ENCODE data around the gene IRX2.

DNA sequence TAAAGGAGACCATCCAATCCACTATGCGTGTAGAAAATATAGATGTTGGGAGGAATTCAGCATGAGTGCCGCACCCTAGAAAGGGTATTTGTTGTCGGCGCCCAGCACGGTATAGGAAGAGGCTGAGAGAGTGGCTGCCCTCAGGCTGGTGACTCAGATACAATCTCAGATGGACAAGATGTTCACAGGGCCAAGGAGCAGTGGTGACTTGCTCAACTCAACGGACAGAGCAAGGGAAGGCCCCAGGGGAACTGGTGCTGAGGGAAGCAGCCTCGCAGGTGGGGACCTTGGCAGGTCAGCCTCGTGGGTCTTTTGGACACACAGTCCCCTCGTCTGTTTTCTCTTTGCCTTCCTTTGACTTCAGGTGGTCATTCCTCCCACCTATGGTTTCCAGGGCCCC lies 28.0 kb upstream of the IRX2 start:
- TF ChIP-seq FOS (IDR thresholded peaks at IDR 0.05; ENCODE audit: borderline replicate concordance, extremely low read depth, insufficient read length) = no peak
- no peak for TF ChIP-seq SP1 (IDR thresholded peaks at IDR 0.05; ENCODE audit: low read depth, low read length)
- no peak for TF ChIP-seq SUPT20H (IDR thresholded peaks at IDR 0.05; ENCODE audit: borderline replicate concordance, control insufficient read depth, low read depth, low read length)
- TF ChIP-seq, protein P1, sequence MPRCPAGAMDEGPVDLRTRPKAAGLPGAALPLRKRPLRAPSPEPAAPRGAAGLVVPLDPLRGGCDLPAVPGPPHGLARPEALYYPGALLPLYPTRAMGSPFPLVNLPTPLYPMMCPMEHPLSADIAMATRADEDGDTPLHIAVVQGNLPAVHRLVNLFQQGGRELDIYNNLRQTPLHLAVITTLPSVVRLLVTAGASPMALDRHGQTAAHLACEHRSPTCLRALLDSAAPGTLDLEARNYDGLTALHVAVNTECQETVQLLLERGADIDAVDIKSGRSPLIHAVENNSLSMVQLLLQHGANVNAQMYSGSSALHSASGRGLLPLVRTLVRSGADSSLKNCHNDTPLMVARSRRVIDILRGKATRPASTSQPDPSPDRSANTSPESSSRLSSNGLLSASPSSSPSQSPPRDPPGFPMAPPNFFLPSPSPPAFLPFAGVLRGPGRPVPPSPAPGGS (IDR thresholded peaks at IDR 0.05; ENCODE audit: borderline replicate concordance, insufficient read depth, low read depth, low read length, poor library complexity, severe bottlenecking) = no peak
- no peak for TF ChIP-seq CHD4 (IDR thresholded peaks at IDR 0.05)
- TF ChIP-seq, protein P2, sequence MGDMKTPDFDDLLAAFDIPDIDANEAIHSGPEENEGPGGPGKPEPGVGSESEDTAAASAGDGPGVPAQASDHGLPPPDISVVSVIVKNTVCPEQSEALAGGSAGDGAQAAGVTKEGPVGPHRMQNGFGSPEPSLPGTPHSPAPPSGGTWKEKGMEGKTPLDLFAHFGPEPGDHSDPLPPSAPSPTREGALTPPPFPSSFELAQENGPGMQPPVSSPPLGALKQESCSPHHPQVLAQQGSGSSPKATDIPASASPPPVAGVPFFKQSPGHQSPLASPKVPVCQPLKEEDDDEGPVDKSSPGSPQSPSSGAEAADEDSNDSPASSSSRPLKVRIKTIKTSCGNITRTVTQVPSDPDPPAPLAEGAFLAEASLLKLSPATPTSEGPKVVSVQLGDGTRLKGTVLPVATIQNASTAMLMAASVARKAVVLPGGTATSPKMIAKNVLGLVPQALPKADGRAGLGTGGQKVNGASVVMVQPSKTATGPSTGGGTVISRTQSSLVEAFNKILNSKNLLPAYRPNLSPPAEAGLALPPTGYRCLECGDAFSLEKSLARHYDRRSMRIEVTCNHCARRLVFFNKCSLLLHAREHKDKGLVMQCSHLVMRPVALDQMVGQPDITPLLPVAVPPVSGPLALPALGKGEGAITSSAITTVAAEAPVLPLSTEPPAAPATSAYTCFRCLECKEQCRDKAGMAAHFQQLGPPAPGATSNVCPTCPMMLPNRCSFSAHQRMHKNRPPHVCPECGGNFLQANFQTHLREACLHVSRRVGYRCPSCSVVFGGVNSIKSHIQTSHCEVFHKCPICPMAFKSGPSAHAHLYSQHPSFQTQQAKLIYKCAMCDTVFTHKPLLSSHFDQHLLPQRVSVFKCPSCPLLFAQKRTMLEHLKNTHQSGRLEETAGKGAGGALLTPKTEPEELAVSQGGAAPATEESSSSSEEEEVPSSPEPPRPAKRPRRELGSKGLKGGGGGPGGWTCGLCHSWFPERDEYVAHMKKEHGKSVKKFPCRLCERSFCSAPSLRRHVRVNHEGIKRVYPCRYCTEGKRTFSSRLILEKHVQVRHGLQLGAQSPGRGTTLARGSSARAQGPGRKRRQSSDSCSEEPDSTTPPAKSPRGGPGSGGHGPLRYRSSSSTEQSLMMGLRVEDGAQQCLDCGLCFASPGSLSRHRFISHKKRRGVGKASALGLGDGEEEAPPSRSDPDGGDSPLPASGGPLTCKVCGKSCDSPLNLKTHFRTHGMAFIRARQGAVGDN (IDR thresholded peaks at IDR 0.05) = no peak
- no peak for TF ChIP-seq RELA (IDR thresholded peaks at IDR 0.05; ENCODE audit: borderline replicate concordance, partially characterized antibody)
- no peak for TF ChIP-seq LARP7 (IDR thresholded peaks at IDR 0.05)
- TF ChIP-seq SMC3 (IDR thresholded peaks at IDR 0.05; ENCODE audit: borderline replicate concordance, low read length) = no peak
- no peak for TF ChIP-seq POLR2AphosphoS5 (IDR thresholded peaks at IDR 0.05; ENCODE audit: low read length)
- TF ChIP-seq HCFC1 (IDR thresholded peaks at IDR 0.05; ENCODE audit: low read length) = no peak
- TF ChIP-seq EZH2 (IDR thresholded peaks at IDR 0.05; ENCODE audit: borderline replicate concordance, control insufficient read depth, low read depth, low read length) = no peak
